Neutrophil (primary cell): ENCODE results near the gene COMT.

Experiments used
- H3K27ac ChIP-seq: fragments of 200-600 bp; sonication (generic); 2 replicates; pipeline ENCODE4 v1.5.1; 2016; ENCODE audit warnings: mild to moderate bottlenecking, moderate library complexity
- H3K27me3 ChIP-seq: fragments of 200-600 bp; sonication (generic); 2 replicates; pipeline ENCODE4 v1.6.0; 2016; ENCODE audit warnings: mild to moderate bottlenecking
- H3K36me3 ChIP-seq: fragments of 200-600 bp; sonication (generic); 2 replicates; pipeline ENCODE4 v1.5.1; 2017
- H3K4me1 ChIP-seq, 2 experiments: fragments of 200-600 bp in 1 of 2; sonication (generic) in 1 of 2; 1 replicate in 1 of 2; 2 replicates in 1 of 2; pipeline versions ENCODE4 v1.5.1 to v1.6.1; 2013 to 2016; ENCODE audit warnings: low read depth in 1 of 2, low read length in 1 of 2, mild to moderate bottlenecking in 1 of 2, moderate library complexity in 1 of 2; ENCODE audit not compliant: control insufficient read depth in 1 of 2, insufficient read depth in 1 of 2
- H3K4me3 ChIP-seq, 2 experiments: fragments of 200-600 bp in 1 of 2; sonication (generic) in 1 of 2; 1 replicate in 1 of 2; 2 replicates in 1 of 2; pipeline ENCODE4 v1.5.1; 2013 to 2016; ENCODE audit warnings: low read depth in 1 of 2, low read length in 1 of 2, mild to moderate bottlenecking in 1 of 2, moderate library complexity in 1 of 2
- H3K9me3 ChIP-seq: fragments of 200-600 bp; sonication (generic); 2 replicates; pipeline ENCODE4 v1.5.1; 2016
- CTCF ChIP-seq: fragments of 200-600 bp; sonication (generic); IDR thresholded peaks from 2 replicates; pipeline ENCODE4 v1.5.1; 2016; ENCODE audit warnings: antibody characterized with exemption

COMT gene

GRCh38 chr22:19896665-19897355, 44.8 kb upstream of the COMT start:
- Histone ChIP-seq H3K4me1 (peaks cover 5 to 6% of the 10 kb centered on the region in 2 experiments), H3K27me3 (no peaks in the 10 kb centered on the region), H3K9me3 (no peaks in the 10 kb centered on the region), H3K27ac (no peak overlapping the region), H3K4me3 (no peak overlapping the region), H3K36me3 (peaks cover 47% of the 10 kb centered on the region)
- TF ChIP-seq CTCF: no peak

GRCh38 chr22:19897726-19898125, 43.8 kb upstream of the COMT start:
- Histone ChIP-seq H3K36me3 (peaks cover 49% of the 10 kb centered on the region), H3K9me3 (no peaks in the 10 kb centered on the region), H3K27me3 (no peaks in the 10 kb centered on the region), H3K27ac (no peak overlapping the region), H3K4me1 (no peaks in the 10 kb centered on the region), H3K4me3 (no peak overlapping the region)
- TF ChIP-seq CTCF: no peak

- Histone ChIP-seq H3K27me3 (no peaks in the 10 kb centered on the region), H3K9me3 (no peaks in the 10 kb centered on the region), H3K4me1 (no peaks in the 10 kb centered on the region), H3K4me3 (no peak overlapping the region), H3K36me3 (peaks cover 49% of the 10 kb centered on the region), H3K27ac (no peak overlapping the region)
- no peak for TF ChIP-seq CTCF
Measured at GRCh38 chr22:19898145-19898544, 43.4 kb upstream of the COMT start.

- H3K4me3 ChIP-seq: no peak overlapping the region
- no peaks in the 10 kb centered on the region for H3K27me3 ChIP-seq
- H3K4me1 ChIP-seq: no peaks in the 10 kb centered on the region
- no peak overlapping the region for H3K27ac ChIP-seq
- peaks cover 47% of the 10 kb centered on the region for H3K36me3 ChIP-seq
- no peaks in the 10 kb centered on the region for H3K9me3 ChIP-seq
- no peak for TF ChIP-seq CTCF
Measured at GRCh38 chr22:19898831-19899567, 42.6 kb upstream of the COMT start.

GRCh38 chr22:19900707-19901436, 40.7 kb upstream of the COMT start:
- H3K27me3 ChIP-seq: no peaks in the 10 kb centered on the region
- no peak for TF ChIP-seq CTCF
- no peaks in the 10 kb centered on the region for H3K9me3 ChIP-seq
- no peak overlapping the region for H3K4me3 ChIP-seq
- no peaks in the 10 kb centered on the region for H3K4me1 ChIP-seq
- peaks cover 39% of the 10 kb centered on the region for H3K36me3 ChIP-seq
- H3K27ac ChIP-seq: no peak overlapping the region
